Measurements from ENCODE around the gene OTOS.

- TF ChIP-seq CTCF (conservative IDR thresholded peaks at IDR 0.05; ENCODE audit: low read depth, low read length) (no peak), EZH2 (IDR thresholded peaks at IDR 0.05; ENCODE audit: borderline replicate concordance, low read depth, low read length, poor library complexity, severe bottlenecking) (no peak)
Measured at GRCh38 chr2:240128608-240129145, 11.8 kb downstream of the OTOS start.

Measured in A673 (cell line).